ENCODE results near the gene SRGN.

The SRGN gene

GRCh38 chr10:69055241-69055640, 32.7 kb upstream of the SRGN start:
- Mint-ChIP-seq H3K4me3 (peak overlapping the region; percentile 52), H3K9me3 (no peaks in the 10 kb centered on the region), H3K27ac (peak overlapping the region; percentile 90), H3K36me3 (ENCODE audit: low read depth) (no peaks in the 10 kb centered on the region), H3K27me3 (ENCODE audit: low read depth) (no peaks in the 10 kb centered on the region), H3K4me1 (ENCODE audit: low read depth) (peaks cover 50% of the 10 kb centered on the region)
- DNase-seq (ENCODE audit: low spot score): peak; percentile 16

- DNase-seq (ENCODE audit: low spot score): peak; percentile 50
- peak overlapping the region; percentile 90 for H3K27ac Mint-ChIP-seq
- H3K27me3 Mint-ChIP-seq (ENCODE audit: low read depth): no peaks in the 10 kb centered on the region
- H3K9me3 Mint-ChIP-seq: no peaks in the 10 kb centered on the region
- peaks cover 54% of the 10 kb centered on the region for H3K4me1 Mint-ChIP-seq (ENCODE audit: low read depth)
- no peaks in the 10 kb centered on the region for H3K36me3 Mint-ChIP-seq (ENCODE audit: low read depth)
- H3K4me3 Mint-ChIP-seq: peak overlapping the region; percentile 52
These were observed 31.8 kb upstream of the SRGN start for GRCh38 chr10:69056129-69056528.

GRCh38 chr10:69056536-69057260, 31.2 kb upstream of the SRGN start:
- peaks cover 54% of the 10 kb centered on the region for H3K4me1 Mint-ChIP-seq (ENCODE audit: low read depth)
- no peaks in the 10 kb centered on the region for H3K27me3 Mint-ChIP-seq (ENCODE audit: low read depth)
- H3K27ac Mint-ChIP-seq: peak overlapping the region; percentile 90
- peak overlapping the region; percentile 55 for H3K4me3 Mint-ChIP-seq
- no peaks in the 10 kb centered on the region for H3K9me3 Mint-ChIP-seq
- H3K36me3 Mint-ChIP-seq (ENCODE audit: low read depth): no peaks in the 10 kb centered on the region
- no peak for DNase-seq (ENCODE audit: low spot score)

GRCh38 chr10:69057261-69057950, 30.5 kb upstream of the SRGN start:
- Mint-ChIP-seq H3K4me3 (peak overlapping the region; percentile 55), H3K4me1 (ENCODE audit: low read depth) (peaks cover 56% of the 10 kb centered on the region)
- no peak for DNase-seq (ENCODE audit: low spot score)

DNA sequence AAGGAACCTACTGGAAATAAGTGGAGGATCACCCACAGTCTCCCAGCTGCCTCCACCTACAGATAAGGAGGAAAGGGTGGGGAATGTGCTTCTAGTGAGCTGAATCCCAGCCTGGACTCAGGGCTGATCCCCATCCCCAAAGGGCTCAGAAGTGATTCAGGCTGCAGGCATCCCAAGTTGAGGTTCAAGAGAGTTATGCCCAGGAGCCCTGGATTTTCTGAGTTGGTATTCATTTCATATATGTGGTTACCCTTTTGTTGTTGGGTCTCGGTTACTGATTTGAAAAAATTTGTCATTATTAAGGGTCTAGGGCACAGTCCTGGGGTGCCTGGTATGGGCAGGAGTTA, 30.0 kb upstream of the SRGN start:
- Mint-ChIP-seq H3K9me3 (no peaks in the 10 kb centered on the region), H3K4me3 (peak overlapping the region; percentile 55), H3K4me1 (ENCODE audit: low read depth) (peaks cover 54% of the 10 kb centered on the region), H3K27ac (peak overlapping the region; percentile 90), H3K36me3 (ENCODE audit: low read depth) (no peaks in the 10 kb centered on the region), H3K27me3 (ENCODE audit: low read depth) (no peaks in the 10 kb centered on the region)
- no peak for DNase-seq (ENCODE audit: low spot score)

More at GRCh38 chr10:69057261-69057950, 30.5 kb upstream of the SRGN start:
- Mint-ChIP-seq H3K27ac (peak overlapping the region; percentile 90), H3K9me3 (no peaks in the 10 kb centered on the region), H3K27me3 (ENCODE audit: low read depth) (no peaks in the 10 kb centered on the region), H3K36me3 (ENCODE audit: low read depth) (no peaks in the 10 kb centered on the region)

DNA sequence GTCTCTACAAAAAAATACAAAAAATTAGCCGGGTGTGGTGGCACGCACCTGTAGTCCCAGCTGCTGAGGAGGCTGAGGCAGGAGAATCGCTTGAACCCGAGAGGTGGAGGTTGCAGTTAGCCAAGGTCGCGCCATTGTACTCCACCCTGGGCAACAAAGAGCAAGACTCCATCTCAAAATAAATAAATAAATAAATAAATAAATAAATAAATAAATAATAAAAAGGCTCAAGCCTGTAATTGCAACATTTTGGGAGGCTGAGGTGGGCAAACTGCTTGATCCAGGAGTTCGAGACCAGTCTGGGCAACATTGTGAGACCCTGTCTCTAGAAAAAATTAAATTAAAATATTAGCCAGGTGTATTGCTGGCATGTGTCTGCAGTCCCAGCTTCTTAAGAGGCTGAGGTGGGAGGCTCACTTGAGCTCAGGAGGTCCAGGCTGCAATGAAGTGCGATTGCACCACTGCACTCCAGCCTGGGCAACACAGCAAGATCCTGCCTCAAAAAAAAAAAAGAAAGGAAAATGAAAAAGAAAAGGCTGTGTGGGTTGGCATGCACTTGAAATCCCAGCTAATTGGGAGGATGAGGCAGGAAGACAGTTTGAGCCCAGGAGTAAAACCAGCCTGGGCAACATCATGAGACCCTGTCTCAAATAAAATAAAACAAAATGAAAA, 27.6 kb upstream of the SRGN start:
- H3K27ac Mint-ChIP-seq: no peak overlapping the region
- DNase-seq (ENCODE audit: low spot score): no peak
- no peaks in the 10 kb centered on the region for H3K27me3 Mint-ChIP-seq (ENCODE audit: low read depth)
- no peaks in the 10 kb centered on the region for H3K36me3 Mint-ChIP-seq (ENCODE audit: low read depth)
- no peak overlapping the region for H3K4me3 Mint-ChIP-seq
- no peaks in the 10 kb centered on the region for H3K9me3 Mint-ChIP-seq
- H3K4me1 Mint-ChIP-seq (ENCODE audit: low read depth): peaks cover 55% of the 10 kb centered on the region

DNA sequence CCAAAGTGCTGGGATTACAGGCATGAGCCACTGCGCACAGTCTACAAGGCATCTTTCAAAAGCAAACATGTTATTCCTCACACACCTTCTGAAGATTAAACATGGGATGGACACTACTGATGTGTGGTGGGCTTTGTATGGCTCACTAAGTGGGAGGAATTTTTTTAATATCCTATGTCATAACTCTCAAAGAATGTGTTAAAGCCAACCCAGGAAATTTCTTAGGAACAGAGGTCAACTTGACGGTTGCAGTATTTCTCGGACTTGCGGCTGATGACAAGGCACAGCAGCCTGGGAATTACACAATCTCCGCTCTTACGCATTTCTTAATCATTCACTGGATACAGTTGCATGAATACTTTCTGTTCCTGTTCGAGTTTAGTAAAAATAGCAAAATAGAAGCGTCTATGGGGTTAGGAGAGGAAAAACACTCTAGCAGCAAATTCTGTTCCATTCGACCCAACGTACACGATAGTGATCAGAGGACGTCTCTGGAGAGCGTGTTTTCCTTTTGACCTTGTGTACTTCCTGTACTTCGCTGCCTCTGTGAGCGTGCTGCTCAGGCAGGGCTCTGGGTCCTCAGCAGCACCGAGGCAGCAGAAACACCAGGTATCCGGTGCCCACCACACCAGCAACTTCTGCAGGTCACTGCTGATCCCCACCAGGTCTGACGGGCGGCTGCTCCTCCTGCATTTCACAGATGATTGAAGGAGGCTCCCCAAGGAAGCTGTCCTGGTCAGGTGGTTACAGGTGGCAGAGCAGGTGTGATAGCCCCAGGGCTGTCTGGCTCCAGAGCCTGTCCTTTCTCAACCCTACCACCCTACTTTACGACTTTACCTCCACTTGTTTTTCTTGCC, 26.4 kb upstream of the SRGN start:
- peak; percentile 44 for DNase-seq (ENCODE audit: low spot score)
- H3K27ac Mint-ChIP-seq: peak overlapping the region; percentile 93
- H3K9me3 Mint-ChIP-seq: no peaks in the 10 kb centered on the region
- H3K27me3 Mint-ChIP-seq (ENCODE audit: low read depth): no peaks in the 10 kb centered on the region
- peak overlapping the region; percentile 82 for H3K4me3 Mint-ChIP-seq
- peaks cover 4% of the 10 kb centered on the region for H3K36me3 Mint-ChIP-seq (ENCODE audit: low read depth)
- H3K4me1 Mint-ChIP-seq (ENCODE audit: low read depth): peaks cover 56% of the 10 kb centered on the region

DNA sequence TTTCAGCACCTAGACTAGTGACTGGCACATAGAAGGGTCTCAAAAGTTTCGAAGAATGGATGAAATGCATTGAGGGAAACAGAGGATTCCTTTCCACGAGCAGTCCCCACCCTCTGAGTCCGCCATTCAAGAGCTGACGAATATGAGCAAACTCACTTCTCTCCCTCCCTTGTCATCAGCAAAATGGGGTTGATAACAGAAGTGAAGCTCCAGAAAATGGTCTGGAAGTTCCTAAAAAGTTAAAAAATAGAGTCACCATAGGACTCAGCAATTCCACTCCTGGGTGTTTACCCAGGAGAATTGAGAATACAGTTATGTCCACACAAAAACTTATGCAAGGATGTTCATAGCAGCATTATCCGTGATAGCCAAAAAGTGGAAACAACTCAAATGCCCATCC, 25.0 kb upstream of the SRGN start:
- Mint-ChIP-seq H3K27me3 (ENCODE audit: low read depth) (no peaks in the 10 kb centered on the region), H3K36me3 (ENCODE audit: low read depth) (peaks cover 4% of the 10 kb centered on the region), H3K4me3 (no peak overlapping the region), H3K9me3 (no peaks in the 10 kb centered on the region), H3K4me1 (ENCODE audit: low read depth) (peaks cover 43% of the 10 kb centered on the region), H3K27ac (no peak overlapping the region)
- no peak for DNase-seq (ENCODE audit: low spot score)

DNA sequence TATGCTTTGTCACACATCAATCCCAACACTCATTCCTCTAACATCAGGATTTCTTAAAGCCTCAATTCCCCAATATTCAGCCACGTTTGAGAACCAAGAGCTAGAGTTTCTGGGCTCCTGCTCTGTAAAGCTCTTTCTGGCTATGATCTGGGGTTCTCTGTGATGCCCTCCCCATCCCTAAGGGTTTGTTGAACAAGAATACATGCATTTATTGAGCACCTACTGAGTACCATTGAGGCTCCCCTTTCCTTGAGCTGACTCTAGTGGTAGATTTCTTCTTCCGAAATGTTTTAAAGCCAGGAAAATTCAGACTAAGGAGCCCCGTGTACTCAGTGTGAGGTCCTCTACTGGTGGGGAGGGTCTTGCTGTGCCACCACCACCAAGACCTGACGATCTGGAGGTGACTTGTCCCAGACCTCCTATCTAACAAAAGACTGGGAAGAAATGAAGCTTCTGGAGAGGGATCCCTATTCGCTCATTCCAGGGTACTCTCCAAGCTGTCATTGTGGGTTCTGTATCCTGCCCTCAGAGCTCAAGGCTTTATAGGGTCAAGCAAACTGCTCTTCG, 23.1 kb upstream of the SRGN start:
- Mint-ChIP-seq H3K4me3 (no peak overlapping the region), H3K27me3 (ENCODE audit: low read depth) (no peaks in the 10 kb centered on the region), H3K9me3 (no peaks in the 10 kb centered on the region), H3K36me3 (ENCODE audit: low read depth) (peaks cover 4% of the 10 kb centered on the region), H3K4me1 (ENCODE audit: low read depth) (peaks cover 38% of the 10 kb centered on the region), H3K27ac (no peak overlapping the region)
- no peak for DNase-seq (ENCODE audit: low spot score)

DNA sequence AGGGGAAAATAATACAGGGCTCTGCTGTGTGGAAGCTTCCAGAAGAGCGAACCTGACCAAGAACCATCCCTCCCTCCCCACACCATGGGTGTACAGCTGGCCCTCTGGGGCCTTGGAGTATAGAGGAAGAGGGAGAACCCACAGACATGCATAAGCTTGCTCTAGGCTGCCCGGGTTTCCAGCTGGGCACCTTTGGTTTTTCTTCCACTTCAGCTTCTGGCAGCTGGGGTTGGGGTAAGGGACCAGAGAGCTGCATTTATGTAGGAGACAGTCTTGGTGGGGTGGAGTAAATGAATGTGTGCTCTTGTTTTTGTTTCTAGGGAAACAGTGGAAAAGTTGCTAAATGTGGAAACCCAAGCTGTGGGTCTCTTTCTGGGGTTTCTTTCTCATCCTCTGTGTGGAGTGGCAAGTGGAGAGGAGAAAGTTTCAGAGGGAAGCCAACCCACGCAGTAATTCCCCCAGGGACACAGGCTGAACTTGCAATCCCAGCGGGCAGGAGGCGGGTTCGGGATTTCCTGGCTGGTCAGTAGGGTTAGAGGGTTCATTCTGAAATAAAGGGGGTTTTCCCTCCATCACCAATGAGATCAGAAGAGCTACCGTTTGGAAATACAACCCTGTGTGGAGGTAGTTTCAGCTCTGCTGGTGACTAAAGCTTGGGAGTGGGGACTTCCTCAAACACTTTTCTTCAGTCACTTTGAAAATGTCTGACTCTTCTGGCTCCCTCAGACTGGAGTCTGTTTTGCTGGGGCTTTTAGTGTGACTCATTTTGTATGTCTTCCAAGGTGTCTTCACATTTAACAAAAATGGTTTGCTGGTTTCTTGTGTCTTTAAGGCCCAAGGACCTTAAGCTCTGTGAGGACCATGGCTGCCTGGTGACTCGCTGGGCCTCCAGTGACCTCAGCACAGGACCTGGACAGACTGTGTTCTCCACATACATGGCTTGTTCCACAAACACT, 22.2 kb upstream of the SRGN start:
- Mint-ChIP-seq H3K36me3 (ENCODE audit: low read depth) (peaks cover 4% of the 10 kb centered on the region), H3K27ac (peak overlapping the region; percentile 64), H3K4me1 (ENCODE audit: low read depth) (peaks cover 37% of the 10 kb centered on the region), H3K9me3 (no peaks in the 10 kb centered on the region), H3K4me3 (peak overlapping the region; percentile 38), H3K27me3 (ENCODE audit: low read depth) (no peaks in the 10 kb centered on the region)
- DNase-seq (ENCODE audit: low spot score): peak; percentile 80

GRCh38 chr10:69067189-69067588, 20.7 kb upstream of the SRGN start:
- H3K9me3 Mint-ChIP-seq: no peaks in the 10 kb centered on the region
- H3K27me3 Mint-ChIP-seq (ENCODE audit: low read depth): no peaks in the 10 kb centered on the region
- no peak for DNase-seq (ENCODE audit: low spot score)
- H3K4me1 Mint-ChIP-seq (ENCODE audit: low read depth): peaks cover 22% of the 10 kb centered on the region
- no peak overlapping the region for H3K27ac Mint-ChIP-seq
- no peak overlapping the region for H3K4me3 Mint-ChIP-seq
- peaks cover 4% of the 10 kb centered on the region for H3K36me3 Mint-ChIP-seq (ENCODE audit: low read depth)

DNA sequence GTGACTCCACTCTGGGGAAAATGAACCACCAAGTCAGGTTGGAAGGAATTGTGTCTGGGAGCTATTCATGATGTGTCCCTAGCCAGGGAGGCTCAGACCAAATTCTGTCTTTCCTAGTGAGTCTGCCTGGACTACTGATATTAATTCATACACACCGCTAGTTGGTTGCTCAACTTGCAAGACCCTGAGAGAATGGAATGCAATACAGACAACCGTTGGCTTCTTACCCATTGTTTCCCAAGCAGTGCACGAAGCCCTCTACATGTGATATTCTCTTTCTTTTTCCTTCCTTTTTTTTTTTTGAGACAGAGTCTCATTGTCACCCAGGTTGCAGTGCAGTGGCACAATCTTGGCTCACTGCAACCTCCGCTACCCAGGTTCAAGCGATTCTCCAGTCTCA, 19.4 kb upstream of the SRGN start:
- DNase-seq (ENCODE audit: low spot score): no peak
- no peak overlapping the region for H3K27ac Mint-ChIP-seq
- H3K4me1 Mint-ChIP-seq (ENCODE audit: low read depth): peaks cover 22% of the 10 kb centered on the region
- no peak overlapping the region for H3K4me3 Mint-ChIP-seq
- H3K27me3 Mint-ChIP-seq (ENCODE audit: low read depth): no peaks in the 10 kb centered on the region
- H3K9me3 Mint-ChIP-seq: no peaks in the 10 kb centered on the region
- H3K36me3 Mint-ChIP-seq (ENCODE audit: low read depth): peaks cover 4% of the 10 kb centered on the region

Data from T-helper 2 cell treated with Interferon-gamma antibody and Interleukin-4, amounts not matched to agents 5 μg/mL and 100 μg/mL, for 36 hours (primary cell).